Measurements from ENCODE around the gene CDK5R1. TPM values are rescaled to one million over a fixed set of nuclear protein-coding genes. Genes with fewer than 3 reads are reported as not detected.
"Not testable (repeated sequence)": the region's sequence is repeated elsewhere in the genome, so short reads cannot be mapped to it uniquely, and the experiment has no call there.

Gene CDK5R1
- total RNA-seq, 1 experiment from 2014 or later = 4.0 TPM

DNA sequence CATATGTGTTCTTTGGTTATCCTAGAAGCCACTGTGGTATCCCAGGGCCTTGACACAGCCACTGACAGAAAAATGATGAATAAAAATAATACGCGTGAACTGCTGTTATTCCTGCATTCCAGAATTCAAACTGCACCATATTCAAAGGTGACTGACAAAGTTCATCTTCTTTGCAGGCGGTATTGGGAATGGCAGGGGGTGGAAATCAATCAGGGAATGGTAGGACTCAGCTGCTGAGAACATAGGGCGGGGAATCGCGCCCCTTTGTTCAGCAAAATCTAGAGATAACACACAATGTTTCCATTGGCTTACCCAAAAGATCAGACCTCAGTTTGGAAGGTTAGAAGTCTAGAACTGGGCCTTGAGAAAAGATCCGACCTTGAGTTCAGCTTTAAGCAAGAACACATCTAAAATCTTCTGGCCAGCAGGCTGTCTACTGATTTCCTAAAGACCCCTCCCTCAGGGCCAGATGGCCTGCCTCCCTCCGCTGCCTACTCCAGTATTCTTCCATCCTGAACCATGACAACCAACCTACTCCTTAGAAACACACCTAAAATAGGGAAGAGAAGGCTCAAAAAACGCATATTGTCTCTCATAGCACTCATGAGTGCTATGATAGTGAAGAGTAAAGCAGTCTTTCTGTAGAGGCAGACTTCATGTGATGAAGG is 34.1 kb downstream of the CDK5R1 start:
- Mint-ChIP-seq H3K4me3 (ENCODE audit: unreplicated experiment) (no peak overlapping the region), H3K27me3 (ENCODE audit: insufficient read depth, unreplicated experiment) (no peaks in the 10 kb centered on the region), H3K9me3 (ENCODE audit: unreplicated experiment) (no peaks in the 10 kb centered on the region), H3K4me1 (ENCODE audit: insufficient read depth, unreplicated experiment) (peaks cover 6% of the 10 kb centered on the region), H3K36me3 (ENCODE audit: insufficient read depth, unreplicated experiment) (no peaks in the 10 kb centered on the region), H3K27ac (ENCODE audit: low read depth, unreplicated experiment) (no peak overlapping the region)
- TF ChIP-seq CTCF (IDR thresholded peaks at IDR 0.05; ENCODE audit: unreplicated experiment) = no peak
- DNase-seq (ENCODE audit: unreplicated experiment) = no peak
- BruUV-seq (replicated peaks) = no TSS peak
- POLR2A ChIA-PET = interaction anchor here (1.4 kb wide), 1 partner anchor 107 kb away, joined by 4 read pairs; no protein-coding TSS in a partner anchor
- intact Hi-C loops (cut with micrococcal nuclease) = no loop called here
- CTCF ChIA-PET = no interaction called here

GRCh38 chr17:32523017-32523680 is 36.4 kb downstream of the CDK5R1 start:
- Mint-ChIP-seq H3K27me3 (ENCODE audit: insufficient read depth, unreplicated experiment) (no peaks in the 10 kb centered on the region), H3K4me1 (ENCODE audit: insufficient read depth, unreplicated experiment) (peaks cover 6% of the 10 kb centered on the region), H3K36me3 (ENCODE audit: insufficient read depth, unreplicated experiment) (no peaks in the 10 kb centered on the region), H3K27ac (ENCODE audit: low read depth, unreplicated experiment) (no peak overlapping the region), H3K9me3 (ENCODE audit: unreplicated experiment) (no peaks in the 10 kb centered on the region), H3K4me3 (ENCODE audit: unreplicated experiment) (no peak overlapping the region)
- no peak for DNase-seq (ENCODE audit: unreplicated experiment)
- no peak for TF ChIP-seq CTCF (IDR thresholded peaks at IDR 0.05; ENCODE audit: unreplicated experiment)
- intact Hi-C loops (cut with micrococcal nuclease) = no loop called here
- BruUV-seq (replicated peaks) = no TSS peak
- ChIA-PET CTCF (no interaction called here), POLR2A (no interaction called here)

DNA sequence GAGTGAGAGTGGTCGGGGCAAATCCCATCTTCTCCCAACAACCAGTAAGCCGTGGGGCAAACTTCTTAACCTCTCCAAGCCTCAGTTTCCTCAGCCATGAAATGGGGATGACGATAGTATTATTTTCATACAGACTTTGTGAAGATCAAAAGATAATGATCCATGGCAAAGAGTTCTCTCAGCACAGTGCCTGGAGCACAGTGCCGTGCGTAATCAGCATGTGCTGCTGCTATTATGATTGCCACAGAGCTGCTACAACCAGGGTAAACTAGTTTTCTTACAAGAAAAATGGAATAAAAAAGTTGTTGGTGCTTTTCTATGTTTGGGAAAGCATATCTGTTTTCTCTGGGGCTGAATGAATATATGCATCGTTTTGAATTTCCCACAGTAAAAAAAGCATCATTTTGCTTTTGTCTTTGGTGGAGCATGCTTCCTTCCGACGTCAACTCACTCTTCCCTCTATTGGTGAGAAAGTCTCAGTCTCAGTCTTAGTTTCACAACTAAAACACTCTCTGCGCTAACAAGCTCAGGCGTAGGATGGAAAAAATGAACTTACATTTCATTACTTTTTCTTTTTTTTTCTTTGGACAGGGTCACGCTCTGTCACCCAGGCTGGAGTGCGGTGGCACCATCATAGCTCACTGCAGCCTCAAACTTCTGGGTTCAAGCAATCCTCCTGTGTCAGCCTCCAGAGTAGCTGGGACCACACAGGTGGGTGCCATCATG is 37.2 kb downstream of the CDK5R1 start:
- POLR2A ChIA-PET = no interaction called here
- CTCF ChIA-PET = no interaction called here
- Mint-ChIP-seq H3K36me3 (ENCODE audit: insufficient read depth, unreplicated experiment) (peaks cover 3% of the 10 kb centered on the region), H3K9me3 (ENCODE audit: unreplicated experiment) (no peaks in the 10 kb centered on the region), H3K4me1 (ENCODE audit: insufficient read depth, unreplicated experiment) (peaks cover 6% of the 10 kb centered on the region), H3K4me3 (ENCODE audit: unreplicated experiment) (no peak overlapping the region), H3K27ac (ENCODE audit: low read depth, unreplicated experiment) (no peak overlapping the region), H3K27me3 (ENCODE audit: insufficient read depth, unreplicated experiment) (no peaks in the 10 kb centered on the region)
- no peak for TF ChIP-seq CTCF (IDR thresholded peaks at IDR 0.05; ENCODE audit: unreplicated experiment)
- BruUV-seq (replicated peaks) = no TSS peak
- no peak for DNase-seq (ENCODE audit: unreplicated experiment)
- intact Hi-C loops (cut with micrococcal nuclease) = no loop called here

- POLR2A ChIA-PET; DNase-seq (ENCODE audit: unreplicated experiment): not testable (repeated sequence)
These were observed 37.7 kb downstream of the CDK5R1 start for GRCh38 chr17:32524553-32524880.

More at GRCh38 chr17:32524553-32524880, 37.7 kb downstream of the CDK5R1 start:
- CTCF ChIA-PET; H3K9me3 Mint-ChIP-seq (ENCODE audit: unreplicated experiment); BruUV-seq (replicated peaks); H3K4me3 Mint-ChIP-seq (ENCODE audit: unreplicated experiment); H3K36me3 Mint-ChIP-seq (ENCODE audit: insufficient read depth, unreplicated experiment); H3K27ac Mint-ChIP-seq (ENCODE audit: low read depth, unreplicated experiment); intact Hi-C loops (cut with micrococcal nuclease); H3K4me1 Mint-ChIP-seq (ENCODE audit: insufficient read depth, unreplicated experiment); H3K27me3 Mint-ChIP-seq (ENCODE audit: insufficient read depth, unreplicated experiment): not testable (repeated sequence)
